Measurements from ENCODE around the gene SPAG6.
A peak's percentile ranks its signal among the peaks of the same experiment; 100 is the strongest.

Gene SPAG6

DNA sequence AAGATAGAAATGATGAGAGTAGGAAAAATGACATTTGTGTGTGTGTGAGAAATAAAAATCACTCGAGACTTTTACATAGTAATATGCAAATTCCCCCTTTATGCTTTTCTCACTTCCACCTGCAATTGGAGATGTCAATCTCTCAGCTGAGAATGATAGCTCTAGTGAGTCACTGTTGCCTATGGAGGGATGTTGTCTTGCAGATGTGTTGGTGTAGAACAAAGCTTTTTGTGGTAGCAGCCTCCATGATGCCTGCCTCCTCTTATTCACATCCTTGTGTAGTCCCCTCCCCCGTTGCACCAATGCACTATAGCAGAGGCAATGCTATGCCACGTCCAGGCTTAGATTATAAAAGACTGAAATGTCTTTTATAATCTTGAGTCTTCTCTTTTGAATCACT is 33.8 kb downstream of the SPAG6 start:
- H3K79me2 ChIP-seq (ENCODE audit: insufficient read depth, low read length): no peaks in the 10 kb centered on the region
- DNase-seq: peak; percentile 30
- no peak for TF ChIP-seq EZH2 (IDR thresholded peaks at IDR 0.05; ENCODE audit: borderline replicate concordance, low read depth, low read length, severe bottlenecking)
- TF ChIP-seq, protein P1, sequence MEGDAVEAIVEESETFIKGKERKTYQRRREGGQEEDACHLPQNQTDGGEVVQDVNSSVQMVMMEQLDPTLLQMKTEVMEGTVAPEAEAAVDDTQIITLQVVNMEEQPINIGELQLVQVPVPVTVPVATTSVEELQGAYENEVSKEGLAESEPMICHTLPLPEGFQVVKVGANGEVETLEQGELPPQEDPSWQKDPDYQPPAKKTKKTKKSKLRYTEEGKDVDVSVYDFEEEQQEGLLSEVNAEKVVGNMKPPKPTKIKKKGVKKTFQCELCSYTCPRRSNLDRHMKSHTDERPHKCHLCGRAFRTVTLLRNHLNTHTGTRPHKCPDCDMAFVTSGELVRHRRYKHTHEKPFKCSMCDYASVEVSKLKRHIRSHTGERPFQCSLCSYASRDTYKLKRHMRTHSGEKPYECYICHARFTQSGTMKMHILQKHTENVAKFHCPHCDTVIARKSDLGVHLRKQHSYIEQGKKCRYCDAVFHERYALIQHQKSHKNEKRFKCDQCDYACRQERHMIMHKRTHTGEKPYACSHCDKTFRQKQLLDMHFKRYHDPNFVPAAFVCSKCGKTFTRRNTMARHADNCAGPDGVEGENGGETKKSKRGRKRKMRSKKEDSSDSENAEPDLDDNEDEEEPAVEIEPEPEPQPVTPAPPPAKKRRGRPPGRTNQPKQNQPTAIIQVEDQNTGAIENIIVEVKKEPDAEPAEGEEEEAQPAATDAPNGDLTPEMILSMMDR (IDR thresholded peaks at IDR 0.05; ENCODE audit: borderline replicate concordance, extremely low read depth, low read length, poor library complexity, severe bottlenecking): no peak
- no peaks in the 10 kb centered on the region for H3K27me3 ChIP-seq (ENCODE audit: insufficient read depth, low read length, poor library complexity)
- H3K27ac ChIP-seq (ENCODE audit: low read length): no peak overlapping the region
- H3K4me1 ChIP-seq (ENCODE audit: insufficient read depth, low read length): no peaks in the 10 kb centered on the region
- 0 out of 2 replicates have a peak overlapping the region, but pooled peaks have one; percentile 8 for H2AFZ ChIP-seq (ENCODE audit: low read depth, low read length)
- H3K9ac ChIP-seq (ENCODE audit: low read depth, low read length): no peak overlapping the region
- no peak overlapping the region for H3K4me2 ChIP-seq (ENCODE audit: insufficient read depth, low read length)
- H3K36me3 ChIP-seq (ENCODE audit: insufficient read depth, low read length): no peaks in the 10 kb centered on the region
- no peak overlapping the region for H3K4me3 ChIP-seq (ENCODE audit: low read depth in 1 of 2, low read length in 2 of 2)
- no peaks in the 10 kb centered on the region for H3K9me3 ChIP-seq (ENCODE audit: insufficient read depth, low read length, severe bottlenecking)
- H4K20me1 ChIP-seq (ENCODE audit: insufficient read depth, low read length): no peaks in the 10 kb centered on the region
- ATAC-seq (ENCODE audit: insufficient read depth, low read depth): peak; percentile 59; the same call in 2 of the 3 replicates

DNA sequence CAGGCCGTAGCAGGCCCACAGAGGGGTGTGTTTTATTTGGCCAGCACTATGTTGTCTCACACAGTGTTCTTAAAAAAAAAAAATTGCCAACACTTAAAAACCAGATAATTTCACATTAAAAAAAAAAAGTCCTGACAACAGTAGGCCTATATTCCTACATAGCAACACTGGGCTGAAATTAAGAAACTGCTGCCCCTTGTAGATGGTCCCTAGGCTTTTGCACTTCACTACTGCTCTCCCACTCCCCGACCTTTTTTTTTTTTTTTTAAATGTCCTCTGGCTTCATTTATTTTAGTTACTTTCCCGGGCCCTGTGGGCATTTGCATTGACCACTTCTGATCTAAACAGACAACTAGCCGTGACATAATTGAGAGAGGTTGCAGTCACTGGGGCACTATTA is 36.0 kb downstream of the SPAG6 start:
- H3K4me1 ChIP-seq (ENCODE audit: insufficient read depth, low read length): no peaks in the 10 kb centered on the region
- no peak for ATAC-seq (ENCODE audit: insufficient read depth, low read depth)
- no peaks in the 10 kb centered on the region for H3K36me3 ChIP-seq (ENCODE audit: insufficient read depth, low read length)
- no peak for TF ChIP-seq EZH2 (IDR thresholded peaks at IDR 0.05; ENCODE audit: borderline replicate concordance, low read depth, low read length, severe bottlenecking)
- H2AFZ ChIP-seq (ENCODE audit: low read depth, low read length): no peak overlapping the region
- no peaks in the 10 kb centered on the region for H3K9me3 ChIP-seq (ENCODE audit: insufficient read depth, low read length, severe bottlenecking)
- H3K27me3 ChIP-seq (ENCODE audit: insufficient read depth, low read length, poor library complexity): no peaks in the 10 kb centered on the region
- no peak overlapping the region for H3K4me3 ChIP-seq (ENCODE audit: low read depth in 1 of 2, low read length in 2 of 2)
- no peak overlapping the region for H3K4me2 ChIP-seq (ENCODE audit: insufficient read depth, low read length)
- no peak overlapping the region for H3K27ac ChIP-seq (ENCODE audit: low read length)
- no peaks in the 10 kb centered on the region for H3K79me2 ChIP-seq (ENCODE audit: insufficient read depth, low read length)
- DNase-seq: no peak
- H4K20me1 ChIP-seq (ENCODE audit: insufficient read depth, low read length): no peaks in the 10 kb centered on the region
- H3K9ac ChIP-seq (ENCODE audit: low read depth, low read length): no peak overlapping the region

DNA sequence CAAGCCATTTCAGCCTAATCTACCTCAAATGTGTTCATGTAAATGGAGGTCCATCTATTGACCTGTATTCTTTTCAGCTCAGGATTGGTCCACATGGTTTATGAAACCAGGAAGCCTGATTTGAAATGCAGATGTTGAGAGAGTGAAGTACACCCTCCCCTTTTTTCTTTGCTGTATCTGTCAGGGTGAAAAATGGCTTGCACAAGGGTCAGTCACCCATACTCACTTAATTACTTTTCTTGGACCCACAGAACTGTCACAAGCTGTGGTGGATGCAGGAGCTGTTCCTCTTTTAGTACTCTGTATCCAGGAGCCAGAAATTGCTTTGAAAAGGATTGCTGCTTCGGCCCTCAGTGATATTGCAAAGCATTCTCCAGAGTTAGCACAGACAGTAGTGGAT is 41.2 kb downstream of the SPAG6 start:
- Histone ChIP-seq H3K36me3 (ENCODE audit: insufficient read depth, low read length) (no peaks in the 10 kb centered on the region), H3K27me3 (ENCODE audit: insufficient read depth, low read length, poor library complexity) (no peaks in the 10 kb centered on the region), H3K79me2 (ENCODE audit: insufficient read depth, low read length) (no peaks in the 10 kb centered on the region), H4K20me1 (ENCODE audit: insufficient read depth, low read length) (no peaks in the 10 kb centered on the region), H3K27ac (ENCODE audit: low read length) (no peak overlapping the region), H3K4me3 (ENCODE audit: low read depth in 1 of 2, low read length in 2 of 2) (no peak overlapping the region), H3K9me3 (ENCODE audit: insufficient read depth, low read length, severe bottlenecking) (no peaks in the 10 kb centered on the region), H3K9ac (ENCODE audit: low read depth, low read length) (no peak overlapping the region), H2AFZ (ENCODE audit: low read depth, low read length) (no peak overlapping the region), H3K4me2 (ENCODE audit: insufficient read depth, low read length) (no peak overlapping the region), H3K4me1 (ENCODE audit: insufficient read depth, low read length) (no peaks in the 10 kb centered on the region)
- TF ChIP-seq, protein P1 (IDR thresholded peaks at IDR 0.05; ENCODE audit: borderline replicate concordance, extremely low read depth, low read length, poor library complexity, severe bottlenecking): no peak
- no peak for TF ChIP-seq EZH2 (IDR thresholded peaks at IDR 0.05; ENCODE audit: borderline replicate concordance, low read depth, low read length, severe bottlenecking)
- DNase-seq: no peak
- no peak for ATAC-seq (ENCODE audit: insufficient read depth, low read depth)

DNA sequence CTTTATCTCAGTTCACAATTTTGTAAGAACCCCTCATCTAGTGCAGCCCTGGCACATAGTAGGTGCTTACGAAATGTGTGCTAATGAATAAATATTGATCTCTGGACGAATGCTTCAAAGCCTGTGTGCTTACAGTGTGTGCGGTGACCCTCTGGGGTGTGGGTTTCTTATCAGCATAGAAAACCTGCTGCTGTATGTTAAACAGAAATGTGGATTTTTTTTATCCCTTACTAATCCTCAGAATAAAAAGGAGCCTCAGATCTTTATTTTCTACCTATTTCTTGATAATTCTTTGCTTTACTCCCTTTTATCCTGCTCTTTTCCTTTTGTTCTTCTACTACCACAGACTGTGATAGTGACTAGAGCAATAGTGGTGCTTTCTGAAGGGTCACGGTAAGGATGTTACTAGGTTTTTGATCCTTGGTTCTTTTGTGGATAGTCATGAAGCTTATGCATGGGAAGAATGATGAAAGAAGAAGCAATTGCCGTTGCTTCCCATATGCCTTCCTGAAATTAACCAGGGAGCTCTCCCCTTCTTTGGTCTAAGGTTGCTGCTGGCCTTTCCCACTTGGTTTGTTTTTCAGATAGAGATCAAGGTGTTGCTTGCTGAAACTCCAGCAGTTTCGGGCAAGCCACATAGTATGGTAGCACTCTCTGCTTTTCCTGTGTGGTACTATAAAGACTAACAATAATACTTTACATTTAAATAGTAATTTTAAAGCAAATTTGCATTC is 44.7 kb downstream of the SPAG6 start:
- no peaks in the 10 kb centered on the region for H3K4me1 ChIP-seq (ENCODE audit: insufficient read depth, low read length)
- no peak overlapping the region for H3K4me3 ChIP-seq (ENCODE audit: low read depth in 1 of 2, low read length in 2 of 2)
- no peak overlapping the region for H3K27ac ChIP-seq (ENCODE audit: low read length)
- H3K4me2 ChIP-seq (ENCODE audit: insufficient read depth, low read length): no peak overlapping the region
- no peaks in the 10 kb centered on the region for H3K27me3 ChIP-seq (ENCODE audit: insufficient read depth, low read length, poor library complexity)
- H2AFZ ChIP-seq (ENCODE audit: low read depth, low read length): no peak overlapping the region
- no peaks in the 10 kb centered on the region for H4K20me1 ChIP-seq (ENCODE audit: insufficient read depth, low read length)
- H3K9ac ChIP-seq (ENCODE audit: low read depth, low read length): no peak overlapping the region
- no peaks in the 10 kb centered on the region for H3K9me3 ChIP-seq (ENCODE audit: insufficient read depth, low read length, severe bottlenecking)
- DNase-seq (no peak), ATAC-seq (ENCODE audit: insufficient read depth, low read depth) (no peak)
- TF ChIP-seq, protein P1 (IDR thresholded peaks at IDR 0.05; ENCODE audit: borderline replicate concordance, extremely low read depth, low read length, poor library complexity, severe bottlenecking): no peak
- TF ChIP-seq EZH2 (IDR thresholded peaks at IDR 0.05; ENCODE audit: borderline replicate concordance, low read depth, low read length, severe bottlenecking): no peak
- no peaks in the 10 kb centered on the region for H3K79me2 ChIP-seq (ENCODE audit: insufficient read depth, low read length)
- H3K36me3 ChIP-seq (ENCODE audit: insufficient read depth, low read length): no peaks in the 10 kb centered on the region
